ENCODE measurements around the gene MCTP1.
A peak's percentile ranks its signal among the peaks of the same experiment; 100 is the strongest.

Gene MCTP1

DNA sequence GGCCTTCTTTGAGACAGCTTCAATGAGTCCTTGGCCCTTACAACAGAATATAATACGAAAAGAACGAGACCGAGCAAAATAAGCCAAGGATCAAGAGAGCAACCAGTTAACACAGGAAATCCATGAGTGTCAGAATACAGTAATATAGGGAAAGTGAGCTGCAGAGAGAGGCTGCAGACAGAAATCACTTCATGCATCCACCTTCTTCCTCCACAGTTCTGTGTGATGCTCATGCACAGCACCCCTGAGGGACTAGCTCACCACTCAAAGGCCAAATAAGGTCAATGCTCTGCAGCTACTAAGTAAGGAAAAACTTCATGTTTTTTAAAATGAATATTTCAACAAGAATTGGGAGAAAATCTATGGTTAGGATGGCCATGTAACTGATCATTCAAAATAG lies 257.1 kb downstream of the MCTP1 start:
- Histone ChIP-seq H3K36me3 (replicated peaks; ENCODE audit: insufficient read depth, low read length) (no peaks in the 10 kb centered on the region), H3K4me1 (ENCODE audit: low read length) (peaks cover 17% of the 10 kb centered on the region), H3K9me2 (replicated peaks; ENCODE audit: insufficient read depth, low read length) (no peaks in the 10 kb centered on the region), H3K79me2 (ENCODE audit: low read length) (no peaks in the 10 kb centered on the region), H3K4me3 (ENCODE audit: low read length) (0 out of 2 replicates have a peak overlapping the region, but pooled peaks have one; percentile 2), H3K27ac (ENCODE audit: low read length) (no peak overlapping the region; the same call in 1 of the 2 replicates), H3K9me3 (replicated peaks; ENCODE audit: insufficient read depth, low read length) (no peaks in the 10 kb centered on the region), H3F3A (ENCODE audit: insufficient read depth, low read length) (no peaks in the 10 kb centered on the region), H3K4me2 (ENCODE audit: low read depth, low read length) (peak overlapping the region; percentile 38; the same call in 1 of the 2 replicates), H2AFZ (ENCODE audit: low read length) (peak overlapping the region; percentile 32), H3K9ac (ENCODE audit: low read length) (no peak overlapping the region), H4K20me1 (ENCODE audit: insufficient read depth, low read length) (no peaks in the 10 kb centered on the region), H3K27me3 (replicated peaks; ENCODE audit: insufficient read depth, low read length) (no peaks in the 10 kb centered on the region)
- DNase-seq, result no peak
- TF ChIP-seq EZH2 (optimal IDR thresholded peaks at IDR 0.05; ENCODE audit: low read depth, low read length) (no peak), EZH2phosphoT487 (IDR thresholded peaks at IDR 0.05; ENCODE audit: low read length) (no peak), CTCF (IDR thresholded peaks at IDR 0.05; ENCODE audit: low read length) (no peak)

DNA sequence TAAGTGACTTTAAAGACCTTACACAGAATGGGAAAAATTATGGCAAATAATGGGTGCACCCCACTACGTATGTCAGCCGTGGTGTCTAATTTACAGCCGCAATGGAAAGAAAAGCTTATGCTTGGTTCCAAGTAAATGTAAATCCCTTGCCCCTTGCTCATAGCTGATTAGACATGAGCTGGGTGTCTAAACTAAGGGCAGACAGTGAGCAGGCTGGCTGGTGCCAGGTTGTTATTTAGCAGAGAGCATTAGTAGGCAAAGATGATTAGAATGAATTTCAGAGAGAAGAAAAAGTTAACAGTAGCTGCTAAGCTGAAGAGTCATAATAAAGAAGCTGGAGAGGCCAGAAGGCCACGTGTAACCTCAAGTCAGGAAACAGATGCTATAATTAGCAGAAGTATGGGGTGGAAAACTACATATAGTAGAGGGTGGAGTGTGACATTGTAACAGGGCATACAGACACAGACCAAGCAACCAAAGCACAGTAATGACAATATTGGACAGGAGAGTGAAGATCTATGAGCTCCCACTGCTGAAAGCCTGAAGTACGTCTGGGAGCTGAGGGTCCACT lies 257.7 kb downstream of the MCTP1 start:
- TF ChIP-seq EZH2phosphoT487 (IDR thresholded peaks at IDR 0.05; ENCODE audit: low read length) (no peak), CTCF (IDR thresholded peaks at IDR 0.05; ENCODE audit: low read length) (no peak), EZH2 (optimal IDR thresholded peaks at IDR 0.05; ENCODE audit: low read depth, low read length) (no peak)
- no peak for DNase-seq

GRCh38 chr5:95026718-95027117 lies 258.2 kb downstream of the MCTP1 start:
- peaks cover 21% of the 10 kb centered on the region for H3K4me1 ChIP-seq (ENCODE audit: low read length)
- H3K4me3 ChIP-seq (ENCODE audit: low read length), result no peak overlapping the region
- no peak for DNase-seq
- no peak overlapping the region for H2AFZ ChIP-seq (ENCODE audit: low read length)
- no peak overlapping the region for H3K9ac ChIP-seq (ENCODE audit: low read length)
- peak overlapping the region; percentile 38; the same call in 1 of the 2 replicates for H3K4me2 ChIP-seq (ENCODE audit: low read depth, low read length)
- H3K9me2 ChIP-seq (replicated peaks; ENCODE audit: insufficient read depth, low read length), result no peaks in the 10 kb centered on the region
- no peaks in the 10 kb centered on the region for H4K20me1 ChIP-seq (ENCODE audit: insufficient read depth, low read length)
- H3F3A ChIP-seq (ENCODE audit: insufficient read depth, low read length), result no peaks in the 10 kb centered on the region
- H3K27me3 ChIP-seq (replicated peaks; ENCODE audit: insufficient read depth, low read length), result no peaks in the 10 kb centered on the region
- no peak overlapping the region for H3K27ac ChIP-seq (ENCODE audit: low read length)
- no peaks in the 10 kb centered on the region for H3K79me2 ChIP-seq (ENCODE audit: low read length)
- no peak for TF ChIP-seq EZH2 (optimal IDR thresholded peaks at IDR 0.05; ENCODE audit: low read depth, low read length)
- TF ChIP-seq CTCF (IDR thresholded peaks at IDR 0.05; ENCODE audit: low read length), result no peak
- TF ChIP-seq EZH2phosphoT487 (IDR thresholded peaks at IDR 0.05; ENCODE audit: low read length), result no peak
- no peaks in the 10 kb centered on the region for H3K9me3 ChIP-seq (replicated peaks; ENCODE audit: insufficient read depth, low read length)
- H3K36me3 ChIP-seq (replicated peaks; ENCODE audit: insufficient read depth, low read length), result no peaks in the 10 kb centered on the region

More for the DNA sequence above, 257.7 kb downstream of the MCTP1 start:
- H3K9me2 ChIP-seq (replicated peaks; ENCODE audit: insufficient read depth, low read length), result no peaks in the 10 kb centered on the region
- no peaks in the 10 kb centered on the region for H3K79me2 ChIP-seq (ENCODE audit: low read length)
- peak overlapping the region; percentile 38; the same call in 1 of the 2 replicates for H3K4me2 ChIP-seq (ENCODE audit: low read depth, low read length)
- peaks cover 21% of the 10 kb centered on the region for H3K4me1 ChIP-seq (ENCODE audit: low read length)
- no peaks in the 10 kb centered on the region for H3F3A ChIP-seq (ENCODE audit: insufficient read depth, low read length)
- no peak overlapping the region; the same call in 1 of the 2 replicates for H3K27ac ChIP-seq (ENCODE audit: low read length)
- H3K4me3 ChIP-seq (ENCODE audit: low read length), result 0 out of 2 replicates have a peak overlapping the region, but pooled peaks have one; percentile 2
- peak overlapping the region; percentile 32 for H2AFZ ChIP-seq (ENCODE audit: low read length)
- H4K20me1 ChIP-seq (ENCODE audit: insufficient read depth, low read length), result no peaks in the 10 kb centered on the region
- no peak overlapping the region for H3K9ac ChIP-seq (ENCODE audit: low read length)
- H3K36me3 ChIP-seq (replicated peaks; ENCODE audit: insufficient read depth, low read length), result no peaks in the 10 kb centered on the region
- no peaks in the 10 kb centered on the region for H3K9me3 ChIP-seq (replicated peaks; ENCODE audit: insufficient read depth, low read length)
- H3K27me3 ChIP-seq (replicated peaks; ENCODE audit: insufficient read depth, low read length), result no peaks in the 10 kb centered on the region

Data from MM.1S (cell line).